Muscle layer of duodenum (tissue), 2 donors: ENCODE data around the gene DYNC1I2.

Experiments used
- H3K27ac ChIP-seq: one replicate; pipeline ENCODE4 v1.7.0; 2013; ENCODE audit warnings: mild to moderate bottlenecking, low read length
- H3K27me3 ChIP-seq: one replicate; pipeline ENCODE4 v1.7.0; 2013; ENCODE audit warnings: low read depth, mild to moderate bottlenecking, control low read depth, low read length
- H3K36me3 ChIP-seq, 2 donors: one replicate each; pipeline ENCODE4 v1.7.0; 2013; ENCODE audit warnings: low read length in 2 of 2, control low read depth in 1 of 2, mild to moderate bottlenecking in 1 of 2; ENCODE audit not compliant: insufficient read depth in 2 of 2, control insufficient read depth in 1 of 2
- H3K4me1 ChIP-seq, 2 donors: one replicate each; pipeline ENCODE4 v1.7.0; 2013; ENCODE audit warnings: low read length in 2 of 2, mild to moderate bottlenecking in 2 of 2, control low read depth in 1 of 2, moderate library complexity in 1 of 2; ENCODE audit not compliant: insufficient read depth in 2 of 2, control insufficient read depth in 1 of 2
- H3K4me3 ChIP-seq, 2 donors: one replicate each; pipeline ENCODE4 v1.7.0; 2013; ENCODE audit warnings: low read length in 2 of 2, low read depth in 1 of 2, mild to moderate bottlenecking in 1 of 2
- H3K9me3 ChIP-seq, 2 donors: one replicate each; pipeline ENCODE4 v1.7.0; 2013; ENCODE audit warnings: low read length in 2 of 2, control low read depth in 1 of 2, mild to moderate bottlenecking in 1 of 2; ENCODE audit not compliant: control insufficient read depth in 1 of 2
- donor health status: healthy.

DYNC1I2 gene

DNA sequence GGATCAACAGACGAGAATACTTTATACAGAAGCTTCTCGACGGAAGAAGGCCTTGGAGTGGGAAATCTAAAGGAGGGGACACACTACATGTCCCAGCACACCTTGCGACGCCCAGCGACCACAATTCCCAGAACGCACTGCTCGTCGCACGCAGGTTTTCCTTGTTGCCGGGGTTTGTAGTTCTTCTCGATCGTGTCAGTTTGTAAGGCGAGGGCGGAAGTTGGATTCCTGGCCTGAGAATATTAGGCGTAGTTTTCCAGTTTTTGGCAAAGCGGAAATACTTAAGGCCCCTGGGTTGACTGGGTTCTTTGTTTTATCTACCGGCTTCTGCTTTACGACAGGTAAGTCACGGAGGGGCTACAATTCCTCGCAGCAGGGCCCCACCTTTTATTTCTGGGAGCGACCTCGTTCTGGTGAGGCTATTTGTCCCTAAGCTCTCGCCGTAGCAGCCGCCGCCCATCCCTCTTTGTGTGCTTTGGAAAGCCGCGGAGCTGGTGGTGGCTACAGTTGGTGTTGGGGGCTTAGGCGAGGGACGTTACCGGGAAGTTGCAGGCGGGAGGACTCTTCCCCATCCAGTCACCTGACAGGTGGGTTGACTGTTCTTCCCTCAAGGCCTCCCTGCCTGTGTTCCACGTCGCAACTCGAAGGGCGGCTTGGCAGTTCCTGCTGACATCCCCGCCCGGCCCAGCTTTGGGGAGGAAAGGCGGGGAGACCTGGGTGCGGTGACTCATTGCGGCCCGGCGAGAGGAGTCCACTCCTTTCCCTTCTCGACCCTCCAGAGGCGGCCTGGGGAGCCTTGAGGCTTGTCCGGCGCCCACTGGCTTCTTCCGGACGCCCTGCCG, at the start of gene DYNC1I2:
TSS of gene DYNC1I2 (plus strand) at position 183 of the 842 bp plus-strand sequence. CDS start 2,687 bp downstream, outside the sequence.
- Histone ChIP-seq H3K27ac (peak within 1 kb of the TSS; percentile 90), H3K9me3 (no peaks in the 10 kb centered on the region), H3K36me3 (peaks cover 10 to 11% of the 10 kb centered on the region in 2 donors), H3K4me1 (peaks cover 0 to 20% of the 10 kb centered on the region in 2 donors), H3K4me3 (peak within 1 kb of the TSS; percentile 92 to 99), H3K27me3 (no peaks in the 10 kb centered on the region)

DNA sequence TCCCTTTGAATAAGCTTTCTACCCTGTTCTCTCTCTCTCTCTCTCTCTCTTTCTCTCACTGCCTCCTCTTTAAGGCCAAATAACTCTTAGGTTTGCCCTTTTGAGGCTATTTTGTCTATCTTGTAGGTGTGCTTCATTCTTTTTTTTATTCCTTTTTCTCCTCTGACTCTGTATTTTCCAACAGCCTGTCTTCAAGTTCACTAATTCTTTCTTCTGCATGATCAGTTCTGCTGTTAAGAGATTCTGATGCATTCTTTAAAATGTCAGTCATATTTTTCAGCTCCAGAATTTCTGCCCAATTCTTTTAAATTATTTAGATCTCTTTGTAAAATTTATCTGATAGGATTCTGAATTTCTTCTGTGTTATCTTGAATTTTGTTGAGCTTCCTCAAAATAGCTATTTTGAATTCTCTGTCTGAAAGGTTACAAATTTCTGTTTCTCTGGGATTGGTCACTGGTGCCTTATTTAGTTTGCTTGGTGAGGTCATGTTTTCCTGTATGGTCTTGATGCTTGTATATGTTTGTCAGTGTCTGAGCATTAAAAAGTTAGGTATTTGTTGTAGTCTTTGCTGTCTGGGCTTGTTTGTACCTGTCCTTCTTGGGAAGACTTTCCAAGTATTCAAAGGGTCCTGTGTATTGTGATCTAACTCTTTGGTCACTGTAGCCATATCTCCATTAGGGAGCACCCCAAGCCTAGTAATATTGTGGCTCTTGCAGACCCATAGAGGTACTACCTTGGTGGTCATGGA, 35.4 kb upstream of the DYNC1I2 start:
- Histone ChIP-seq H3K27me3 (no peaks in the 10 kb centered on the region), H3K4me3 (no peak overlapping the region), H3K4me1 (no peaks in the 10 kb centered on the region), H3K36me3 (no peaks in the 10 kb centered on the region), H3K27ac (no peak overlapping the region), H3K9me3 (peaks cover 0 to 12% of the 10 kb centered on the region in 2 donors)

DNA sequence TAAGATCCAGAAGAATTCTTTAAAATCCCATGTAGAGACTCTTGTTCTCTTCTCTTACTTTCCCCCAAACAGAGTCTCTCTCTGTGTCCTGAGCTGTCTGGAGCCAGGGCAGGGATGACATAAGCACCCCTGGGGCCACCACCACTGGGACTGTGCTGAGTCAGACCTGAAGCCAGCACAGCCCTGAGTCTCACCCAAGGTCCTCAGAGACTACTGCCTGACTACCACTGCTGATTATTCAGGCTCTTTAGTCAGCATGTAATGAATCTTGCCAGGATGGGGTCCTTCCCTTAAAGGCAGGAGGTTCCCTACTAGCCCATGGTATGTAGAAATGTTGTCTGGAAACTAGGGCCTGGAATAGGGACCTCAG, 34.9 kb upstream of the DYNC1I2 start:
- H3K9me3 ChIP-seq = peaks cover 0 to 12% of the 10 kb centered on the region in 2 donors
- no peaks in the 10 kb centered on the region for H3K27me3 ChIP-seq
- H3K27ac ChIP-seq = no peak overlapping the region
- H3K4me1 ChIP-seq = no peaks in the 10 kb centered on the region
- no peak overlapping the region for H3K4me3 ChIP-seq
- H3K36me3 ChIP-seq = no peaks in the 10 kb centered on the region

DNA sequence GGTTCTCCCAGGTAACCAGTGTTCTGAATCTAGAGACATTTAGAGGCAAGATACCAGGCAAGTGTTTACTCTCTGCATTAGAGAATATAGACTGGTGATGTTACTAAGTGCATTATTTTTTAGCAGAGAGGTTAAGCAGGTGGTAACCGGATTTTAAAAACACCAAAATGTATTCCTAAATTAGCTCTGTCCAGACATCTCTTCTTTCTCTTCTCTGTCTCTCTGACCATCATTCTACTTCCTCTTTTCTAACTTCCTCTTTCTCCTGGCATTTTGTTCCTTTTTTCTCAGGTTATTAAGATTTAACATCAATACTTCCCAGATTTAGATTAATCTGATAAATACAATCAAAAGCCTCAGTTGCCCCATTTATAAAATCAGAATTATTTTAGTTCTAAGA, 31.7 kb upstream of the DYNC1I2 start:
- H3K27me3 ChIP-seq = no peaks in the 10 kb centered on the region
- H3K9me3 ChIP-seq = peaks cover 0 to 12% of the 10 kb centered on the region in 2 donors
- H3K27ac ChIP-seq = no peak overlapping the region
- H3K36me3 ChIP-seq = no peaks in the 10 kb centered on the region
- no peaks in the 10 kb centered on the region for H3K4me1 ChIP-seq
- H3K4me3 ChIP-seq = no peak overlapping the region

DNA sequence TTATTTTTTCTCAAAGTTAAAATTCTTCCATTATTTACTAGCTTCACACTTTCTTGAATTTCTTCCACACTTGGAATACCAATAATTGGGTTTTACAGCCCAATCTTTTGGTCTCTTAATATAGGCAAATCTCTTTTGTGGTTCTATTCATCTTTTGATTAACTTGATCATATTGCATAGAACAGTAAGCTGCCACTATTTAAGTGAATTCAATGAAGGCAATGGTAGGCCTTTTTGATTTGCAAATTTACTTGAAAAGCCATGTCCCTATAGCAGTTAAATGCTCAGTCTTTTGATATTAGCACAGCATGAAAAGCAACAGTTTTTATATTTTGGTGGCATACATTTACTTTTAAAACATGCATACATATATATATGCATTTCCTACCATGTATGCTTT, 20.2 kb upstream of the DYNC1I2 start:
- H3K27me3 ChIP-seq = no peaks in the 10 kb centered on the region
- no peaks in the 10 kb centered on the region for H3K36me3 ChIP-seq
- no peak overlapping the region for H3K27ac ChIP-seq
- H3K4me3 ChIP-seq = no peak overlapping the region
- no peaks in the 10 kb centered on the region for H3K4me1 ChIP-seq
- no peaks in the 10 kb centered on the region for H3K9me3 ChIP-seq

DNA sequence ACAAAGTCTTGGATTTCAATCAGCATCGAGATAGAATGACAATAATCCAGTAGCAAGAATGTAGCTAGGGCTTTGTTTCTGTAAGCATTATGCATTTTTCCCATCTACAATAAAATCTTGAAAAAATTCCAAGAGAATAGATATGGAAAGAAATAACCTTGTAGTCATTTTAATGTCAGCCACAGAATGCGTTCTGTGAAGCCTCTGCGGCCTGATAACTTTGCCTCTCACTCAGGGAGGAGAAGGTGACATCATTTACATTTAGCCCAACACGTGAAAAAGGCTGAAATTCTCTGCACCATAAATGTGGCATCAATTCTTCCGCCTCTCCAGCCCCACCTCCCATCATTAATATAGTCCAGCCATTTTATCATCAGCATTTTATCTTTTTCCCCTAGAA, 19.1 kb upstream of the DYNC1I2 start:
- Histone ChIP-seq H3K27ac (no peak overlapping the region), H3K36me3 (no peaks in the 10 kb centered on the region), H3K9me3 (no peaks in the 10 kb centered on the region), H3K4me3 (no peak overlapping the region), H3K27me3 (no peaks in the 10 kb centered on the region), H3K4me1 (no peaks in the 10 kb centered on the region)

DNA sequence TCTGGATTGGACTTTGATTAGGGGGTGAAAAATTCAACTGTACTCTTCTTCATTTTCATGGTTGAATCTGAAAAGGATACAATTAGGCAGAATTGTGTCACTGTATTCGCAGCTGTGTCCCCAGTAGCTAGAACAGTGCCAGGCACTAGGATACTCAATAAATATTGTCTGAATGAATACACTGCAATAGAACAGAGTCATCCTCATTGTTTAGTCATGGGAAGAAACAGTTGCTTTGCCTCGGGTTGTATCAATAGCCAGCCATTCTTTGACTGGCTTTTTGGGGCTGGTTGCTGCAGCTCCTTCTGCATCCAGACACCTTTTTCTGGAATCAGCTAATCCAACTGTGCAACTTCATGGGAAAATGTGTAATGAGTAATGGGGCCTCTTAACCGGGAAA, 18.1 kb upstream of the DYNC1I2 start:
- Histone ChIP-seq H3K9me3 (no peaks in the 10 kb centered on the region), H3K36me3 (no peaks in the 10 kb centered on the region), H3K4me1 (no peaks in the 10 kb centered on the region), H3K27me3 (no peaks in the 10 kb centered on the region), H3K27ac (no peak overlapping the region), H3K4me3 (no peak overlapping the region)

DNA sequence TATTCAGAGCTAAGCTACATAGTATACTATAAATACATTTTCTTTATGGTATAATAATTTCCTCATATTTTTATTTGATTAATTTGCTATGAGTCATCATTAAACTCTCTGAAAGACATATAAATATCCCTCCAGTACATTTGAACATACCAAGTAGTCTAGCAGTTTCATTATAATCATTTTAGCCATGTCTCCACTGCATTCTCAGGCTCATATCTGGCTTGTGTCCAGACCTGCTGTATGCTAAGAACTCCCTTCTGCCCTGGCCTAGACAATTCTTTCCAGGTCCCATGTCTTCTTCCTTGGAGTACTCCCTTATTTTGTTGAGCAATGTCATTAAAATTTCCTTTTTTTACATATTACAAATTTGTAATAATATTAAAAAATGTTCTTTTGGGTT, 16.6 kb upstream of the DYNC1I2 start:
- no peak overlapping the region for H3K27ac ChIP-seq
- no peaks in the 10 kb centered on the region for H3K36me3 ChIP-seq
- no peaks in the 10 kb centered on the region for H3K27me3 ChIP-seq
- H3K4me1 ChIP-seq = no peaks in the 10 kb centered on the region
- no peak overlapping the region for H3K4me3 ChIP-seq
- H3K9me3 ChIP-seq = no peaks in the 10 kb centered on the region

DNA sequence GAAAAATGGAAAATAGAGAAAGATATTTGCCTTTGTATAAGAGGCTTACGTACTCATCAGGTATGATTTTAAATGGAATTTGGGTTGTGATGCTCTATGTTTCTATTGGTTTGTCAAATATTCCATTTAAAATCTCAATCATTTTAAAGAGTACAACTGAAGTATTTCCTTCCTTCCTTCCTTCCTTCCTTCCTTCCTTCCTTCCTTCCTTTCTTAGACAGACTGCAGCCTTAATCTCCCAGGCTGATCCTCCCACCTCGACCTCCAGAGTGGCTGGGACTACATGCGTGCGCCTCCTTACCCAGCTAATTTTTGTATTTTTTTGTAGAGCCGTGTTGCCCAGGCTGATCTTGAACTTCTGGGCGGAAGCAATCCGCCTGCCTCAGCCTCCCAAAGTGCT, 15.4 kb upstream of the DYNC1I2 start:
- H3K4me3 ChIP-seq = no peak overlapping the region
- H3K27ac ChIP-seq = no peak overlapping the region
- no peaks in the 10 kb centered on the region for H3K27me3 ChIP-seq
- no peaks in the 10 kb centered on the region for H3K4me1 ChIP-seq
- no peaks in the 10 kb centered on the region for H3K9me3 ChIP-seq
- no peaks in the 10 kb centered on the region for H3K36me3 ChIP-seq

DNA sequence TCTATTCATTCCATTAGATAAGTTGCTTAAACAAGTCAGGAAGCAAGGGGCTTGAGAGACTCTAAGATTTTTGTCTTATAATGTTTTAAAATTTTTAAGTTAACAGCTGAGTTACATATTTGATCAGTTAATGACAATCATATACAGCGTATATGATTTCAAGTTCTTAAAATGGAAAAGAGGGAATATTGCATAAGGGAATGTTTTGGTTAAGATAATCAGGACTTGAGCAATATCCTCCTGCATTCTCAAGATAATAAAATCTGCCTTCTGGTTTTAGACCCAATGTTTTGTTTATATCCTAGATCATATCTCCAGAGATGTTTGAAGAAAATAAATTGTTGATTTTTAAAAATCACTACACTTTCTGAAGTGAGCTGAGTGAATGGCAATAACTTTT, 13.4 kb upstream of the DYNC1I2 start:
- H3K9me3 ChIP-seq = no peaks in the 10 kb centered on the region
- no peaks in the 10 kb centered on the region for H3K27me3 ChIP-seq
- H3K36me3 ChIP-seq = no peaks in the 10 kb centered on the region
- H3K4me1 ChIP-seq = no peaks in the 10 kb centered on the region
- no peak overlapping the region for H3K4me3 ChIP-seq
- no peak overlapping the region for H3K27ac ChIP-seq

DNA sequence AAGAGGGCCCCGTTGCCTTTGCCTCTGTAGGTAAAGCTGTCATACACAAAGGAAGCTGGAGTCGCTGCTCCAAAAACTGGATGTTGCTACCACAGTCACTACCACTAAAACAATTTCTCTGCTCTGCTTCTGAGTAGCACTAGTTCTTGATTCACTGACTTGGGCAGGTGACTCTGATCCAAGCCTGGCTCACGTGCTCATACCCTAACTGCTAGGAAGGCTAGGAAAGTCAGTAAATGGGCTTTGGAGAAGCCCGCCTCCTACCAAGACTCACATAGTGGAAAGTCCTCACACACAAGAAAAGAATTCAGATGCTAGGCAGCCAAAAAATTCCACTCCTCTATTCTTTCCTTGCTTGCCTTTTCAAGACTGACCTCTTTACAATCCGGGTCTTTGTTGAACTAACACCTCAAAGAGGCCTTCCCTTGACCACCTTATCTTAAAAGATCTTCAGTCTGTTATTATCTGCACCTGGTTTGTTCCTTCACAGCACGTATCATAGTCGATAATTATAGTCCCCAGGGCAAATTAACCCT, 11.4 kb upstream of the DYNC1I2 start:
- no peak overlapping the region for H3K27ac ChIP-seq
- H3K4me1 ChIP-seq = no peaks in the 10 kb centered on the region

More for the DNA sequence above, 11.4 kb upstream of the DYNC1I2 start:
- H3K36me3 ChIP-seq = no peaks in the 10 kb centered on the region
- H3K27me3 ChIP-seq = no peaks in the 10 kb centered on the region
- H3K4me3 ChIP-seq = no peak overlapping the region
- H3K9me3 ChIP-seq = no peaks in the 10 kb centered on the region
